HG03354 (cell line): Measurements from ENCODE around the gene RRAGD.

Source experiments
- ATAC-seq: cut with Tn5 transposase; IDR thresholded peaks from one replicate; pipeline ENCODE4 v1.9.1; 2021; ENCODE audit warnings: mild to moderate bottlenecking; ENCODE audit not compliant: unreplicated experiment, poor library complexity, severe bottlenecking

RRAGD gene, protein sequence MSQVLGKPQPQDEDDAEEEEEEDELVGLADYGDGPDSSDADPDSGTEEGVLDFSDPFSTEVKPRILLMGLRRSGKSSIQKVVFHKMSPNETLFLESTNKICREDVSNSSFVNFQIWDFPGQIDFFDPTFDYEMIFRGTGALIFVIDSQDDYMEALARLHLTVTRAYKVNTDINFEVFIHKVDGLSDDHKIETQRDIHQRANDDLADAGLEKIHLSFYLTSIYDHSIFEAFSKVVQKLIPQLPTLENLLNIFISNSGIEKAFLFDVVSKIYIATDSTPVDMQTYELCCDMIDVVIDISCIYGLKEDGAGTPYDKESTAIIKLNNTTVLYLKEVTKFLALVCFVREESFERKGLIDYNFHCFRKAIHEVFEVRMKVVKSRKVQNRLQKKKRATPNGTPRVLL

DNA sequence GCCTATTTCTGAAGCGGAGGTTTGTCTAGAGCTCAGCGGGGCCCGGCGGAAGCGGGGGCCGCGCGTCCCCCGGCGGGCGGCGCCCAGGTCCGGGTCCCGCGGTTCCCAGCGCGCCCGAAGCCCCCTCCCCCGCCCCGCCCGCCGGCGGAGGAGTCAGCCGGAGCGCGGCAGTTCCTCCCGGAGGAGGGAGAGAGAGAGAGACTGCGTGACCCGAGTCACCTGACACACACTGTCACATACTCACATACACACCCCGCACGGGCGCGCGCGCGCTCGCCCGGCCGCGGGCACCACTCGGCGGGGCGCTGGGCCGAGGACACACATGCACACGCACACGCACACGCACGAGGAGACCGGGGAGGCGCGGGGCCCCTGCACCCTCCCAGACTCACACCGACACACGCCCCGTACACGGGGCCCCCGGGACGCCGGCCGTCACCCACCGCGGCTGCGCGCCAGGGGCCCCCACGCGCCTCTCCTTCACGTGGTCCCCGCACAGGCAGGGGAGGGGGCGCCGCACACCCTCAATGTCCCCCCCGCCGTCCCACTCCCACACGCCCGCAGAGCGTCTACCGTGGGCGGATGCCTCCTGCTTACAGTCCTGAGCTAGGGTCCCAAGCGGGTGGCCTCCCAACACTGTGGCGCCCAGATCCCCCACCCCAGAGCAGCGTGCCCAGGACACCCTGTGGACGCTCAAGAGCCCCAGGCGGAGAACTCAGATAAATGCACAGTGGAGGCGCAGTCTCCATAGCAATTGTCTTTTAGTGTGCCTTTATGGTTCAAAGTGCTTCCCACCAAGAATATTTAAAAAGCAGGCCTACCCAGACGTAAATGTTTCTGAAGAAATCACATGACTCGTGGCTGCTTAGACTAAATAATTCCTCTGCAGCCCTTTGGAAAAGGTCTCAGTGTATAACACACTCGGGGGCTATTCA, at the start of gene RRAGD:
TSS of gene RRAGD (minus strand) at position 203 of the 935 bp plus-strand sequence. CDS start 280 bp downstream, outside the sequence.
- peak; percentile 76 for ATAC-seq

DNA sequence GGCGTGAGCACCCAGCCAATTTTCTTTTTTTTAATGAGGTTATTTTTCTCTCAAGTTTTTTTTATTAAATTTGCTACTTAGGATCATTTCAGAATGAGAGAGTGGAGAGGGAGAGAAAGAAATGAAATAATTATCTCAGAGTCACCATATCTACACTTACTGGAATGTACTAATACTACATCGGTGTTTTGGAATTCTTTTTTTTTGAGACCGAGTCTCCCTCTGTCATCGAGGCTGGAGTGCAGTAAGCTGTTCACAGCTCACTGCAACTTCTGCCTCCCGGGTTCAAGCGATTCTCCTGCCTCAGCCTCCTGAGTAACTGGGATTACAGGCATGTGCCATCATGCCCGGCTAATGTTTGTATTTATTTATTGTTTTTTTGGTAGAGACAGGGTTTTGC, 48.6 kb upstream of the RRAGD start:
- ATAC-seq = no peak

DNA sequence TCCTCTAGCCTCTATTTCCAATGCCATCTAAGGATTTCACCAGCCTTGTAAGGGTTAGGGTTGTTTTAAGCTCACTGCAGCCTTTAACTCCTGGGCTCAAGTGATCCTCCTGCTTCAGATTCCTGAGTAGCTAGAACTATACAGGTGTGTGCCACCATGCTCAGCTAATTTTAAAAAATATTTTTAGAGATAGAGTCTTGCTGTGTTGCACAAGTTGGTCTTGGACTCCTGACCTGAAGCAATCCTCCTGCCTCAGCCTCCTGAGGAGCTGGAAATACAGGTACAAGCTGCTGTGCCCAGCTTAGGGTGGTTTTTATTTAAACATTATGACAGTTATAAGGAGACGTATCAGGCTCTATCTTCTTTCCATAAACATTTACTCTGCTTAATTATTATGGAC, 47.4 kb upstream of the RRAGD start:
- no peak for ATAC-seq

DNA sequence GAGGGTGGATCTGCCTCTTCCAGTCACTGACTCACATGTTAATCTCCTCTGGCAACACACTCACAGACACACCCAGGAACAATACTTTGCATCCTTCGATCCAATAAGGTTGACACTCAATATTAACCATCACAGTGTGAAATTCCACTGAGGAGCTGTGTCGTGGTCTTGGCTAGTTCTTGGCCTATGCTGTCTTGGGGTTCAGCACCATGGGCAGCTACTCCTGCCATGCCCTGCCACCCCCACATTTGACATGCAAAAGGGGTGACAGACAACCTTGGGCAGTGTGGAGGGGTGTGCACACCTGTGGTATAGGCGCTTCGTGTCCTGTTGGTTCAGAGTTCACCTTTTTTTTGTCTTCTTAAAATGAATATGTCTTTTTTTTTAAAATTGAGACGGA, 46.6 kb upstream of the RRAGD start:
- no peak for ATAC-seq

DNA sequence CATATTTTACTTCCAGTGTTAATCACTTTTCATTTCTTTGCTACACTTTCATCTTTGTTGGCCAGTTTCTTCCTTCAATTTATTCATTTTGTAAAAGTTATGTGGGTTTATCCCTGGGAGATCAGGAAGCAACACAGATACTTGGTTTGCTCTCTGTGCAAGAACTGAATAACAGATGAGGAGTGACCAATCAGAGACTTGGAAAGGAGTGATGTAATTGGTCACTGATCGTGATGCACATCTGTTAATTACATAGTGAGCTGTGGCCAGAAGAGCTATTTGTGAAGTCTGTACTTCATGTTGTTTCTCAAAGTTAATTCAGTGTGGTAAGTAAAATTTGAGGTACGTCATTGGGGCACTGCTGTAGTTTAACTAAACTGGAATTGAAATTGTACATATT, 42.2 kb upstream of the RRAGD start:
- ATAC-seq = no peak

DNA sequence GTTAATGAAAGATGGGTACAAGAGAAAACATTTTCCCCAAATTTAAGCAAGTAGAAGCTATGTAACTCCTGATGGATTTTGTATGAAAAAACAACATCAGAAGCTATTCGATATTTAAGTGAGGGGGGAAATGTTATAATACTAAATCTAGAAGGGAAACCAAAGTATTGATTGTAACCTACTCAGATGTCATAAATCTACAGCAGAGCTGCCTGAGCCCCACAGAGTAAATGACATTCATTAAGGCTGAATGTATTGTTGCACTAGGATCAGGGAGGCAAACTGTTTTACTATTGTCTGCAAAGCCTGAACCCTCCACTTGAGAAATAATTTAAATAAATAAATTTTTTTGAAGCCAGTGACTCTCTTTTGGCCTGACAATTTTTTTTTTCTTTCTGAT, 40.2 kb upstream of the RRAGD start:
- ATAC-seq = no peak

DNA sequence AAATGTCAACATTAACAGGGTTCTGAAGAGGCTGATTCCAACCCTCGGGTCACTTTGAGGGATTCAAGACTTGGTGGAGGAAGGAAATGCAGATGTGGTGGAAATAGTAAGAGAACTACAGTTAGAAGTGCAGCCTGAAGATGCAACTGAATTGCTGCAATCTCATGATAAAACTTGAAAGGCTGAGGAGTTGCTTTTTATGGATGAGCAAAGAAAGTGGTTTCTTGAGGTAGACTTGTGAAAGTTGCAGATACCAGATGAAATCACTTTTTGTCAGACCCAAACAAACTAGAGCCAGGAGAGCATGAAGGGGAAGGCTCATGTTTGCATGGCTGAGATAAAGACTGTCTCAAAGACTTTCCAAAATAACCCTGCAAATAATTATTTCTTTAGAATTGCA, 37.1 kb upstream of the RRAGD start:
- ATAC-seq = no peak

DNA sequence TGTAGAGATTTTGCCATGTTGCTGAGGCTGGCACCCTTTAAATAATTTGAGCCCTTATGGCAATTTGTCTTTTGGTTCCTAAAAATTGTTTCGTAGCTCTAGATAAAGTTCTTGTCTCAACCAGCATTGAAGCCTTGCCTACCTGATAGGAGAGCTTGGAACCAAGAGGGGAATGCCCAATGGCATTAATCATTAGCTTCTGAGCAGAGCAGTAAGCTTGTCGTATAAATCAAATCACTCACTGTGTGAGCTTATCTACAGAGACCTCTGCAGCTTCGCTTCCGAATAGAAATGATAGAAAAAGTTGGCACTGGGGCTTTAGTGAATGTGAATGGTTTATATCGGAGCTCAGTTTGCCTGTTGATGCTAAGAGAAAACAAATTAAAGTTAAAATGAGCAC, 31.6 kb upstream of the RRAGD start:
- no peak for ATAC-seq

DNA sequence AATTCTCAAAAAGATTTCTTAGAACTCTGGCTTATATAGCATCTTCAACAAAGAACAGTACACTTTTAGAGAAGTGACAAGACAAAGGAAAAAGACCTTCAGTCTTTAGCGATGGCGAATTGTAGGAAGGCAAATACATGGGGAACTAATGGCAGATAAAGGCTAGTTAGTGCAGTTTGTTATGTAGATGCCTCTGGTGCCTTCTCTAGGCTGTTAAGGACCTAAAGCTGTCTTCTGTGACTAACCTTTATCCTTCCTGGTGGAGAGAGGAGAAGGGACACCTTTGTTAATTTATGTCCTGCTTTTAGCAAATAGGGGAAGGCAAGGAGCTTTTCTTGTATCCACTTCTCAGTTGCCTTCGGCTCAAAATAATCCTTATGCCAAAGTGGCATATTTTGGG, 28.1 kb upstream of the RRAGD start:
- no peak for ATAC-seq

DNA sequence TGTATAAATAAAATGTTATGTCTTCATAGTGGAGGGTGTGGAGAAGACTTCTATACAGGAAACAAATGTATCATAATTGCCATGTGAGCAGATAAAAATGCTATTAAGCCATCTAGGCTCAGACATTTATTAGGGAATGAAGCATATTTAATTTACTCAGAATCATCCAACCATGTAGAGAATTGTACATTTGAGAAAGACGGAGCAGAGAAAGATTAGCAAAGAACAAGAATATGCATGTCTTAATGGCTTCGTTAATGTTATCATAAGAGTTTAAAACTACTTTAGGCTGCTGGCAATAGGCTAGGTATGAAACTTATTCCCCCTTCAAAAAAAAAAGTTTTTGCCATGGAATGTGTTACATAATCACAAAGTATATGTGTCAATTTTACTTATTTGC, 26.9 kb upstream of the RRAGD start:
- ATAC-seq = no peak

DNA sequence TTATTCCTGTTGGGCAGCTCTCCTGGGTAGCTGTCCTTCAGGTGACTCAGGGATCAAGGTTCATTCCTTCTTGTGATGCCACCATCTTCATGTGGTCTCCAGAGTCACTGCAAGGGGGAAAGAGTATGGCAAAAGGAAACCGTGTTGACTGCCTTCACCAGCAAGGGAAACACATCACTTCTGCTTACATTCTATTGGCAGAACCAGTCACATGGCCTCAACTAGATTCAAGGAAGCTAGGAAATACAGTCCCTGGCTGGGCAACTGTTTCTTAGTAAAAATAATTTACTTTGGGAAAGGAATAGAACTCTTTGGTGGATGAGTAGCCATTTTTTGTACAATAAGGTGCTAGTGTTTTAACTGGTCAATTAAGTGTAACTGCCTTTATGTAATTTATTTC, 26.2 kb upstream of the RRAGD start:
- no peak for ATAC-seq

DNA sequence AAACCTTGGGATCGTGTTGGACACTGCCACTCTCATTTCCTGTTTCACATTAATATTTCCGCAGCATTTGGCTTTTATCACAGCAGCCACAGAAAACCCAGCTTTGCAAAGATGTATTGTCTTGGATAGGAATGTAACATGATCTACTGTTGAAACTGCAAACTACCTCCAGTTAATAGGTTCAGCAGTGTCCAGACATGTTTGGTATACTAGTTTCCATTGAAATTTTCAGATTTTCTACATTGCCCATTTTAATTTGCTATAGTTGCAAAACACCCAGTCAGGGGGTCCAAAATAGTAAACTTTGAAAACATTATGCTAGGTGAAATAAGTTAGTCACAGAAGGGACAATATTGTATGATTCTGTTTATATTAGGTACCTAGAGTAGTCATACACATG, 24.2 kb upstream of the RRAGD start:
- ATAC-seq = no peak

DNA sequence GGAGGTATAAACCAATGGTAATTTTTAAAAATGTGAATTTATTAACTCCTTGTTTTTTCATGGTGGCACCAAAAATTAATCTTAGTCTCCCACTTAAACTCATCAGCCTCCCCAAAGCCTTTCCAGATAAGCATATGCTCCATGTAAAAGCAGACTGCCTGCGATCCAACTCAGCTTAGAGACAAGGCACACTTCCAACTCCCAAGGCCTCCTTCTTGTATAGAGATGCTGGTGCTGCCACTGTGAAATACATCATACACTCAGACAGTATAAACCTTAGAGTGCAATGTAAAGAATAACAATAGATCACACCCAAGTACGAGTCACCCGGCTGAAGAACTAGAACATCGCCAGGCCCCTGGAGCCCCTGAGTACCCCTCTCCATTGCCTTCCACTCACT, 22.9 kb upstream of the RRAGD start:
- no peak for ATAC-seq

DNA sequence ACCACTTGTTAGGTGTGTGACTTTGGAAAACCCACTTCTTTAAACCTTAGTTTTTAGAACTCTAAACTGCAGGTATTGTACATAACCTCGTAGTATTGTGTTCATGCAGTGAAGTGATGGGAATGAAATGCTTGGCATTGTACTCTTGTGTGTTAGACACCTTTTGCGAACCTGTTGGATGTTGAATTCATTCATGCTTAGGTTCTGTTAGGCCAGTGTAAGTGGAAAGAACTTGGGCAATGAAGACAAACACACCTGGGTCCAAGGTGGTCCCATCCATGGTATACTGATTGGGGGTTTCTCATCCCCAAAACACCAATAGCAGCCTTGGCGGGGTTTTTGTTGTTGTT, 22.1 kb upstream of the RRAGD start:
- ATAC-seq = no peak

DNA sequence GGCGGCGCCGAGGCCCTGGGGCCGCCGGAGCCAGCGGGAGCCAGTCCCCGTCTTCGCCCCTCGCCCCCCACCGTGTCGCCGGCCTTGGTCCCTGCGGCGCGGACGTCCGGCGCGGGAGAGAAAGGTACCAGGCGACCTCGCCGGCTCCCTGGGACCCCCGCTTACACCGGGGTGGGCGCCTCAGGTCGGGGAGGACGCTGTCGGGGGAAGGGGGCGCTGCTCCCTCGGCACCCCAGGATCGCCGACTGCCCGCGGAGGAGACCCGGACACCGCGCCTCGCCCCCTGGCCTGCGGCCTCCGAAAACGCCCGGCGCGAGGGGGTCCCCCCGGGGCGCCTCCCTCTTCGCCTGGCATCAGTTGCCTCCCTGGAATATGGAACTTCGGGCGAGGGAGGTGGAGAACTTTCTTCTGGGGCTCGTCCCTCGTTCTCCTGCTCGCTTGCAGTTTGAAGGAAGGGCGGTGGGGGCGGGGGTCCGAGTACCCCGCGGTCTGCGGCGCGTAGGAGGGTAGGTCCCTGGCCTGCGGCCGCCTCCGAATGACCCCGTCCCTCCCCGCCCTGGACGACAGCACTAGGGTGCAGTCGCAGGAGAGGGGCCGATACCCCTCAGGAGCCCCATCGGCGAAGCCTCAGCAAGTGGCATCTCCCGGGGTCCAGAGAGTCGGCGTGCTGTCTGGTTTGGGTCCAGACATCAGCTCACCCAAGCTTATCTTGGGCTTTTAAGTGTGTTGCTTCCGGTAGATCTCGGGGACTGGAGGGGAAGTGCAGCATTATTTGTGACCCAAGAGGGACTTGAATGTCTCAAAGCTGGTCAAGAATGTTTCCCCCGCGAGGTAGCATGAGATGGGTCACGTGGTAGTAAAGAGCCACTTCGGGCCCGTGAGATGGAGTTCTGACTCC, 21.4 kb upstream of the RRAGD start:
- ATAC-seq = peak; percentile 59

DNA sequence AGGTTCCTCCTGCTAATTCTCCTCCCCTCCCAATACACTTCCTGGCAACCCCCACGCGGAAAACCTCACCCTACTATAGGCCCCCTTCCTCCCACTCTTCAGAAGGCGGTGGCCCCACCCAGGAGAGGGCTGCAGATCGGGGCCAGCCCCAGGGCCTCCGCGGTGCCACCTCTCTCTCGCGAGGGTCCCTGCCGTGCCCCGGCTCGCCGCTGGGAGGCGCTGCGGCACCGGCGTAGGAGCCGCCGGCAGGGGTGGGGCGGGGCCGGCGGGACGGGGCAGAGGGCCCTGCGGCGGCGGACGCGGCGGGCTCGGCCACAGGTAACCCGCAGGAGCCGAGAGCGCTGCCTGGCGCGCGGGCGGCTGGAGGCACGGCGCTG, 20.8 kb upstream of the RRAGD start, which contains the start of gene ANKRD6:
TSS of gene ANKRD6 (plus strand) at position 278 of the 377 bp plus-strand sequence. CDS start 133,825 bp downstream, outside the sequence.
- peak; percentile 90 for ATAC-seq

DNA sequence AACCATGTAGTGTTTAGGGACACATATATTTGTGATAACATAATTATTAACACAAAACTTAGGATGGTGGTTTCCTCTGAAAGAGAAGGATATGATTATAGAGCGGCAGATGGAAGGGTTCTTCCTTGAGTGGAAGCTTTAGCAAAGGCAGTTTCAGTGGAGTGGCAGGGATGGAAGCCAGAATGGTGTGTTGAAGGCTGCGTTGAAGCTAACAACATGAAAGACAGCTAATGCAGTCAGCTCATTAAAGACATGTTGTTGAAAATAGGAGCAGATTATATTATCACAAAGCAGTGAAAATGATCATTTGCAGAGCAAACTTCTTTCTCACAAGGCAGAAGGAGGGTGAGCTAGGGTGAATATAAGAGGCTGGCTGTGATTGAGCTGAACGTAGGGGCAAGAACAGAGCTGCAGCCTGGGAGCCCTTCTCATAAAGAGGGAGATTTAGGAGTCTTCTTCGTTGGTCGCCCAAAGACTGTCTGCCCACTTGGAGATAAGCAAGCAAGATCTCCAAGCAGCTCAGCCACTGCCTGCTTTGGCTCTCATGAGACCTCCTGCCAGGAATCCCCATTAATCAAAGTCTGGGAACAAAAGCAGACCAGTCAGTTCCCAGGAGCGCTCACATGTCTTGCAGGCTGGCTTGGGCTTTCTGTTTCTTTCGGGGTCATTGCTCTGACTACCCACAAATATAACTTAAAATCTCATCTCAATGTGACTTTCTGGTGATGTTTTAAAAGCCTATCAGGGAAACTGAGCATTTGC, 18.3 kb upstream of the RRAGD start:
- ATAC-seq = no peak

DNA sequence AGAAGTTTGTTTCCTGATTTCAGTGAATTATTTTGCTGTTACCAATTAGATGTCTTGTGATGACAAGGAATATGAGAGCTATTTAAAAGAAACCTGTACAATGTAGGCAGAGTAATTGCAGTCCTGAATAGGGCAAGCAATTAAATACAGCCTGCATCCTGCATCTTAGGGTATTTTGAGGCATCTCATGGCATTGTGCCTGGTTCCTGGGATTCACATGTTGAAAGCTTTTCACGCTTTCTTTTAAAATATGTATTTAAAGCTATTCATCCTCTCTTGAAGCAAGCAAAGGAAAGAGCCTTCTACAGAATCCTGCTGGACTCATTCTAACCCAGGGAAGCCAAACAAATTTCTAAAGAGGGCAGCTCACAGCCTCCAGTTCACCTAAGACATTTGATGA, 4.7 kb upstream of the RRAGD start:
- no peak for ATAC-seq

DNA sequence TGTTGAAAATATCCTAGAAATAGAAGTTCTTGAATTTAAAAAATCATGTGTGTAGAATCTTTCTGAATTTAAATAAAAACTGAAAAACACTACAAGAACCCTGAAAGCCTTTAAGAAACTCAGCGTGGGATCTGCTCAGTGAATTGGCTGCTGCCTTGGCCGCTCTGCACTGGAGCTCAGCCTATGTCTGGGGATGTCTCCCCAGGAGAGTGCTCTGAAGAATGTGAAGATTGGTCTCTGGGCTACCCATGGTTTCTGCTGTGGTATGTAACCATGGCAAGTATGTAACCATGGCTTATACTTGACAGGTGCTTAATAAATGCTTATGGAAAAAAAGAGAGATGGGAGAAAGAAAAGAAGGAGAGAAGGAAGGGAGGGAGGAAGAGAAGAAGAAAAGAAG, 3.1 kb upstream of the RRAGD start:
- ATAC-seq = no peak
